ENCODE data around the gene SZT2.

- TF ChIP-seq CTCF (conservative IDR thresholded peaks at IDR 0.05 in 1 of 2, IDR thresholded peaks at IDR 0.05 in 1 of 2; ENCODE audit: low read depth in 1 of 2, low read length in 2 of 2) (peak; percentile 67 to 69), EZH2 (IDR thresholded peaks at IDR 0.05; ENCODE audit: low read length, missing control alignments) (no peak)
These were observed 25.0 kb downstream of the SZT2 start for GRCh38 chr1:43414634-43415223.
